ENCODE results near the gene ACP7.
"Not testable (repeated sequence)": the region's sequence is repeated elsewhere in the genome, so short reads cannot be mapped to it uniquely, and the experiment has no call there.

The ACP7 gene, protein sequence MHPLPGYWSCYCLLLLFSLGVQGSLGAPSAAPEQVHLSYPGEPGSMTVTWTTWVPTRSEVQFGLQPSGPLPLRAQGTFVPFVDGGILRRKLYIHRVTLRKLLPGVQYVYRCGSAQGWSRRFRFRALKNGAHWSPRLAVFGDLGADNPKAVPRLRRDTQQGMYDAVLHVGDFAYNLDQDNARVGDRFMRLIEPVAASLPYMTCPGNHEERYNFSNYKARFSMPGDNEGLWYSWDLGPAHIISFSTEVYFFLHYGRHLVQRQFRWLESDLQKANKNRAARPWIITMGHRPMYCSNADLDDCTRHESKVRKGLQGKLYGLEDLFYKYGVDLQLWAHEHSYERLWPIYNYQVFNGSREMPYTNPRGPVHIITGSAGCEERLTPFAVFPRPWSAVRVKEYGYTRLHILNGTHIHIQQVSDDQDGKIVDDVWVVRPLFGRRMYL

DNA sequence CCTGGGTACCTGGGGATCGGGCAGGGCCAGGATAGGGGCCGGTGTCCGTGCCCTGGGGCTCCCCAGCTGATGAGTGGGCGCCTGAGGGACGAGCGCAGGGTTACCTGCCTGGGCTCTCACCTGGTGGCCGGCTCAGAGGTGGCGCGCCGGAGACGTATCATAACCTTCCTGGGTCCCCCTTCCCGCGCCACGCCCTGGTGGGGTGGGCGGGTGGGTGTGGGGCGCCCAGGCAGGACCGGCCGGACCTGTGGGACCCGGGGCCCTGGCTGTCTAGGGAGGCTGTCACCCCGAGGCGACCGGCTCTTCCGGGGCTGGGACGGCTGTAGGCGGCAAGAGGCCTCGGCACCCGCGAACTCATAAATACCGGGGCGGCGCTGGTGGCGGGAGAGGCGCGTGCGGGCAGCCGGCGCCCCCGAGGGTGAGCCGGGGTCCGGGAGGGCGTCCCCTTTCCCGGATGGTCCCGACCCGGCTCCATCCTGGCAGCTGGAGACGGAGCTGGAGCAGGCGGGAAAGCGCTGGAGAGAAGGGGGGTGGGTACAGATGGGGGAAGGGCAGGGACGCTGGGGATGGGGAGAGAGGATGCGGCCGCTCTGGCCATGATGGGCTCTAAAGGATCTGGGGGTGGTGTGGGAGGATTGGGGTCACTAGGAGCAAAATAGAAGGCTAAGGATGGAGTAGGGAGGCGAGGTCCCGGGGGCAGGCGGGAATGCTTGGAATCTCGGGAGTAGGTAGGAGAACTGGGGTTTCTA, at the start of gene ACP7:
Gene ACP7, plus strand, starts transcription at position 386 of the 749 bp plus-strand sequence. CDS start 902 bp downstream, outside the sequence.
- DNase-seq (ENCODE audit: low spot score) = no peak

DNA sequence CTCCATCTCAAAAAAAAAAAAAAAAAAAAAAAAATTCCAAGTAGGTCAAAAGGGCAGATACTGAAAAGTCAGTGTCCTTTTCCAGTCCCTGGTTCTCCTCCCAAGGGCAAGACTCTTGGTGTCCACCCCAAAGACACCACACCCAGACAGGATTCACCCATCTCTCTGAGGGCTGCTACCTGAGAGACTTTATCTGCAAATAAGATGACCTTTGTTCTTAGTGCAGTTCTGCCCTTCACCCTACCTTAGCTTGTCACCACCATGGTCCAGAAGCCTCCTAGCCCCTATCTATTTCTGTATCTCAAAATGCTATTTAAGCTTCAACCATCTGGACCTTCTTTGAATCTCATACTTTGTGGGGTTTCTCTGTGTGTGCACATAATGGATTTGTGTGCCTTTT, 47.6 kb upstream of the ACP7 start:
- no peak for DNase-seq (ENCODE audit: low spot score)

- DNase-seq (ENCODE audit: low spot score) = no peak
Observed at GRCh38 chr19:39037194-39037593, 47.0 kb upstream of the ACP7 start.

GRCh38 chr19:39038098-39038497, 46.1 kb upstream of the ACP7 start:
- DNase-seq (ENCODE audit: low spot score) = peak; percentile 54

DNA sequence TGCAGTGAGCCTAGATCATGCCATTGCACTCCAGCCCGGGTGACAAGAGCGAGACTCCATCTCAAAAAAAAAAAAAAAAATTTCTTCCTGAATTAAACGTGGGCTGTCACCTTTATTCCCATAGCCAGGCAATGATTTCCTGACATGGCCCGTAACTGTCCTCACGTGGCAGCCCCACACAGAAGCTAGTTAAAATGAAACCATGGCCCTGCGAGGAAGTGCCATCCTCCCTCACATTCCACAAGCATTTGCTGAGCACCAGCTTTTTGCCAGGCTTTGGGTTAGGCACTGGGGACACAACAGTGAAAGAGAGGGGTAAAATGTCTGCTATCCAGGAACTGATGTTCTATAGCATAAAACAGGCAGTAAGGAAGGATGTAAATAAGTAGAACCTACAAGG, 38.7 kb upstream of the ACP7 start:
- DNase-seq (ENCODE audit: low spot score) = no peak

- DNase-seq (ENCODE audit: low spot score) = no peak
Observed at GRCh38 chr19:39046037-39046821, 37.9 kb upstream of the ACP7 start.

DNA sequence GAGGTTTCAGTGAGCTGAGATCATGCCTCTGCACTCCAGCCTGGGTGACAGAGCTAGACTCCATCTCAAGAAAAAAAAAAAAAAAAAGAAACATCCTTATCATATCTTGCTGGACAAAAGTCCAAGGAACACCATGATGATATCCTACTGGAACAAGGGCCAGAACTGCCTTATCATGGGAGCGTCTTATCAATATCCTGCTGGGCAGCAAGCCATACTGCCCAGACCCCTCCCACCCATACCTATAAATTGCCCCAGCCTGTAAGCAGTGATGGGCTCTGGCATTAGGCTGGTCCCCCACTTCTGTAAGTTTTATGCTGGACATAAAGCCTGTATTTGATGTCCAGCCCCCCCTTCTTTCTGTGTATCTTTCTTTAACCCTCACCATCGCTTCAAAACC, 37.1 kb upstream of the ACP7 start:
- no peak for DNase-seq (ENCODE audit: low spot score)

GRCh38 chr19:39052243-39052746, 31.9 kb upstream of the ACP7 start:
- DNase-seq (ENCODE audit: low spot score) = peak; percentile 79

- peak; percentile 90 for DNase-seq (ENCODE audit: low spot score)
Observed at GRCh38 chr19:39052846-39053245, 31.3 kb upstream of the ACP7 start.

- DNase-seq (ENCODE audit: low spot score) = peak; percentile 65
Observed at GRCh38 chr19:39053276-39054090, 30.7 kb upstream of the ACP7 start.

DNA sequence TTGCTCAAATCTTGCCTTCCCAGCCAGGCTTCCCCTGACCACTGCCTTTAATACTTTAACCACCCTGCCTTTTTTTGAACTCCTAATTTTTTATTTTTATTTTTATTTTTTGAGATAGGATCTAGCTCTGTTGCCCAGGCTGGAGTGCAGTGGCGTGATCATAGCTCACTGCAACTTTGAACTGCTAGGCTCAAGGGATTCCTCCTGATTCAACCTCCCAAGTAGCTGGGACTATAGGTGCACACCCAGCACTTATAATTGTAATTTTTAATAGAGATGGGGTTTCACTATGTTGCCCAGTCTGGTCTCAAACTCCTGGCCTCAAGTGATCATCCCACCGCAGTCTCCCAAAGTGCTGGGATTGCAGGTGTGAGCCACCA, 30.1 kb upstream of the ACP7 start:
- DNase-seq (ENCODE audit: low spot score) = no peak

DNA sequence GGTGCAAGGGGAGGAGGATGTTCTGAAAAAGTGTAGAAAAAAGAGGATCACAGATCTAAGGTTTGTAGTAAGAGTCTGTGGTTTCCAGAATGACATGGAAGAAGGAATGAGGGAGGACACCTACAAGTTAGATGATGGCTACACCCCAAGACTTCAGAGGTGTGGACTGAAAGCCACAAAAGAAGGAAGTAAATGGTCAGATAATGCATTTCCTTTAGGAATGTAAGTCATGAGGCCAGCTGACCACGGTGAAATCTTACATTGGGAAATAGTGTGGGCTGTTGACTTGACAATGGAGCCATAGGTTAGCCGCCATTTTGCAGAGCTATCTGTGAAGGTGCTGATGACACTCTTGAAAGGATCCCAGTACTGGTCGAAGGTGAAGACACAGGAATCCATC, 26.6 kb upstream of the ACP7 start:
- no peak for DNase-seq (ENCODE audit: low spot score)

DNA sequence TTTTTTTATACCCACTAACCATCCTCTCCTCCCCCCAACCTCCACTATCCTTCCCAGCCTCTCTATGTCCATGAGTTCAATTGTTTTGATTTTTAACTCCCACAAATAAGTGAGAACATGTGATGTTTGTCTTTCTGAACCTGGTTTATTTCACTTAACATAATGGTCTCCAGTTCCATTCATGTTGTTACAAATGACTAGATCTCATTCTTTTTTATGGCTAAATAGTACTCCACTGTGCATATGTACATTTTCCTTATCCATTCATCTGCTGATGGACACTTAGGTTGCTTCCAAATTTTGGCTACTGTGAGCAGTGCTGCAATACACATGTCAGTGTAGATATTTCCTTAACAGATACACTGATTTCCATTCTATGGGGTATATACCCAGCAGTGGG, 24.9 kb upstream of the ACP7 start:
- DNase-seq (ENCODE audit: low spot score) = no peak

GRCh38 chr19:39060171-39060570, 24.0 kb upstream of the ACP7 start:
- no peak for DNase-seq (ENCODE audit: low spot score)

DNA sequence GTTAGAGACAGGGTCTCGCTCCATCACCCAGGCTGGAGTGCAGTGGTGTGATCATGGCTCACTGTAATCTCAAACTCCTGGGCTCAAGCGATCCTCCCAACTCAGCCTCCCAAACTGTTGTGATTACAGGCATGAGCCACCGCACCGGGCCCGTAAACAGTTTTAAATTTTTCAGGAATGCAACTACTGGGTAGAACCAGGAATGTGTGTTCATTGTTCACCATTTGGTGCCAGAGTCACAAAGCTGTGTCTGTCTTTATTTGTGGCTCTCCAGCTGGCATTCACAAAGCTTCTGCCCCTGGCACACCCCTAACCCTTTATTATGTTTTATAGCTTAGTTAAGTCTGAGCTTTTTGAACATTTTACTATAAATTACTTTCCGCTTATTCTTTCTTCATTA, 19.8 kb upstream of the ACP7 start:
- peak; percentile 52 for DNase-seq (ENCODE audit: low spot score)

DNA sequence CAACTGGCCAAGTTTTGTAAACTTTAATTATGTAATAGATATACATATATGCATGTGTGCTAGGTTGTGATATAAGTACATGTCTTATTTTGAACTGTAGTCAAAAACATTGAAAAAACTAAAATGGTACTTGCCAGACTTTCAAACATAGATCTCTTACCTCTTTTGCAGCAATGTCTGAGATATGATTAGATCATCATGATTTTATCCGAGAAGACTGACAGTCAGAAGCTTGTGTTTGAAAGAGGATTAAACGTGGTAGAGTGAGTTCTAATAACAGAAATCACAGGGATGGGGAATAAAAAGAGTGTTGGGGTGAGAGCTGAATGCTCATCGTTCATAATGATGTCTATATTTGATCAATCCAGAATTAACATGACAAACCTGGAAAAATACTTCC, 18.2 kb upstream of the ACP7 start:
- DNase-seq (ENCODE audit: low spot score) = no peak

GRCh38 chr19:39067104-39067503, 17.1 kb upstream of the ACP7 start:
- DNase-seq (ENCODE audit: low spot score) = no peak

GRCh38 chr19:39068259-39068658, 15.9 kb upstream of the ACP7 start:
- not testable (repeated sequence) for DNase-seq (ENCODE audit: low spot score)

- DNase-seq (ENCODE audit: low spot score) = no peak
Observed at GRCh38 chr19:39070888-39071287, 13.3 kb upstream of the ACP7 start.

- no peak for DNase-seq (ENCODE audit: low spot score)
Observed at GRCh38 chr19:39074205-39074692, 9.9 kb upstream of the ACP7 start.

GRCh38 chr19:39074942-39075341, 9.2 kb upstream of the ACP7 start:
- DNase-seq (ENCODE audit: low spot score) = no peak

Measured in pons (tissue), 1 donor.